Lung (tissue), 12 donors: ENCODE results near the gene FGD5. TPM values are rescaled to one million over a fixed set of nuclear protein-coding genes. Genes with fewer than 3 reads are reported as not detected.

Experiments
- ATAC-seq: fragments of 200-7000 bp; cut with Tn5 transposase; one replicate; pipeline ENCODE4 v1.9.1; 2020; ENCODE audit warnings: moderate number of reproducible peaks; ENCODE audit not compliant: insufficient read depth, low FRiP score
- DNase-seq, 3 donors: peaks; one replicate each; pipeline ENCODE4 v3.0.0-alpha.2; 2013 to 2017
- H3K27ac ChIP-seq, 2 donors: one replicate each; pipeline ENCODE4 v1.5.1; 2013; ENCODE audit warnings: mild to moderate bottlenecking in 2 of 2, moderate library complexity in 2 of 2, control low read depth in 1 of 2, inconsistent platforms in 1 of 2, low read depth in 1 of 2, low read length in 1 of 2
- H3K27me3 ChIP-seq, 3 donors: one replicate each; pipeline ENCODE4 v1.5.1; 2013; ENCODE audit warnings: low read length in 2 of 3; ENCODE audit not compliant: control insufficient read depth in 3 of 3, insufficient read depth in 3 of 3
- H3K36me3 ChIP-seq, 4 donors: one replicate each; pipeline ENCODE4 v1.5.1; 2013; ENCODE audit warnings: low read length in 4 of 4, mild to moderate bottlenecking in 1 of 4, moderate library complexity in 1 of 4; ENCODE audit not compliant: control insufficient read depth in 4 of 4, insufficient read depth in 4 of 4
- H3K4me1 ChIP-seq, 5 donors: one replicate each; pipeline ENCODE4 v1.5.1; 2013; ENCODE audit warnings: low read length in 5 of 5, mild to moderate bottlenecking in 2 of 5, moderate library complexity in 1 of 5; ENCODE audit not compliant: control insufficient read depth in 5 of 5, insufficient read depth in 5 of 5
- H3K4me3 ChIP-seq: one replicate; pipeline ENCODE4 v1.5.1; 2013; ENCODE audit warnings: mild to moderate bottlenecking, control low read depth, moderate library complexity
- H3K9ac ChIP-seq, 2 donors: one replicate each; pipeline ENCODE4 v1.5.1; 2013; ENCODE audit warnings: low read length in 2 of 2, control low read depth in 1 of 2; ENCODE audit not compliant: insufficient read depth in 1 of 2
- H3K9me3 ChIP-seq, 4 donors: one replicate each; pipeline ENCODE4 v1.5.1; 2013; ENCODE audit warnings: low read length in 3 of 4, mild to moderate bottlenecking in 1 of 4, moderate library complexity in 1 of 4; ENCODE audit not compliant: control insufficient read depth in 4 of 4, insufficient read depth in 3 of 4
- WGBS, 2 donors: extraction: QIAGEN DNeasy Blood & Tissue Kit; methylation state at CpG; one replicate each; pipeline ENCODE4 v1.1.7; 2013; 5-methylcytosine and 5-hydroxymethylcytosine counted together
- polyA plus RNA-seq, 2 donors: library from polyadenylated mRNA; stranded (reverse); fragments of 200-250 nt; gene quantifications; one replicate each; pipeline ENCODE4 v1.2.1, GENCODE V29; 2013
- total RNA-seq, 2 donors: library from RNA; depleted of rRNA in 1 of 2; stranded (reverse); fragments of >200 nt in 1 of 2; gene quantifications; one replicate each; pipeline ENCODE4 v1.2.1, GENCODE V29; 2014 to 2021
- TF ChIP-seq, protein P1 (sequence below): IDR thresholded peaks from 2 replicates; pipeline ENCODE4 v1.5.1; 2012; ENCODE audit warnings: mild to moderate bottlenecking; ENCODE audit errors: control extremely low read depth, extremely low read depth
- donor health status: control.
- donor health status: control.
- donor health status: Bipolar disorder and iron deficiency.
- donor health status: healthy.
- donor health status: DM: yes; HTN: yes; CAD: no.

FGD5 gene
- total and polyA plus RNA-seq, 4 donors = 14.6 to 58.5 (median 32.2) TPM

DNA sequence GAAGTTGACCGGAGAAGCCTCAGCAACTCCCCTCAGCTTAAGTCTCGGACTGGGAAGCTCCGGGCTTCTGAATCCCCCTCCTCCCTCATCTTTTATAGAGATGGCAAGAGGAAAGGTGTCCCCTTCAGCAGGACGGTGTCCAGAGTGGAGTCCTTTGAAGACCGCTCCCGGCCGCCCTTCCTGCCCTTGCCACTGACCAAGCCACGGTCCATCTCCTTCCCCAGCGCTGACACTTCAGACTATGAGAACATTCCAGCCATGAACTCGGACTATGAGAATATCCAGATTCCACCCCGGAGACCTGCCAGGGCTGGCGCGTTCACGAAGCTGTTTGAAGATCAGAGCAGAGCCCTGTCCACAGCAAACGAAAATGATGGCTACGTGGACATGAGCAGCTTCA, 2.4 kb downstream of the FGD5 start:
- DNase-seq (no peak), ATAC-seq (no peak)
- Histone ChIP-seq H3K4me1 (peaks cover 0 to 4% (median 2%) of the 10 kb centered on the region in 5 donors), H3K27me3 (peaks cover 0 to 3% (median 0%) of the 10 kb centered on the region in 3 donors), H3K9me3 (no peaks in the 10 kb centered on the region), H3K27ac (peak overlapping the region in 1 of 2 donors; percentile 51), H3K9ac (no peak overlapping the region), H3K36me3 (peaks cover 0 to 14% (median 5%) of the 10 kb centered on the region in 4 donors), H3K4me3 (no peak overlapping the region)
- WGBS, 2 donors = 76 to 85% methylated on average over 16 of the region's 16 CpGs
- TF ChIP-seq, protein P1, sequence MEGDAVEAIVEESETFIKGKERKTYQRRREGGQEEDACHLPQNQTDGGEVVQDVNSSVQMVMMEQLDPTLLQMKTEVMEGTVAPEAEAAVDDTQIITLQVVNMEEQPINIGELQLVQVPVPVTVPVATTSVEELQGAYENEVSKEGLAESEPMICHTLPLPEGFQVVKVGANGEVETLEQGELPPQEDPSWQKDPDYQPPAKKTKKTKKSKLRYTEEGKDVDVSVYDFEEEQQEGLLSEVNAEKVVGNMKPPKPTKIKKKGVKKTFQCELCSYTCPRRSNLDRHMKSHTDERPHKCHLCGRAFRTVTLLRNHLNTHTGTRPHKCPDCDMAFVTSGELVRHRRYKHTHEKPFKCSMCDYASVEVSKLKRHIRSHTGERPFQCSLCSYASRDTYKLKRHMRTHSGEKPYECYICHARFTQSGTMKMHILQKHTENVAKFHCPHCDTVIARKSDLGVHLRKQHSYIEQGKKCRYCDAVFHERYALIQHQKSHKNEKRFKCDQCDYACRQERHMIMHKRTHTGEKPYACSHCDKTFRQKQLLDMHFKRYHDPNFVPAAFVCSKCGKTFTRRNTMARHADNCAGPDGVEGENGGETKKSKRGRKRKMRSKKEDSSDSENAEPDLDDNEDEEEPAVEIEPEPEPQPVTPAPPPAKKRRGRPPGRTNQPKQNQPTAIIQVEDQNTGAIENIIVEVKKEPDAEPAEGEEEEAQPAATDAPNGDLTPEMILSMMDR = no peak

DNA sequence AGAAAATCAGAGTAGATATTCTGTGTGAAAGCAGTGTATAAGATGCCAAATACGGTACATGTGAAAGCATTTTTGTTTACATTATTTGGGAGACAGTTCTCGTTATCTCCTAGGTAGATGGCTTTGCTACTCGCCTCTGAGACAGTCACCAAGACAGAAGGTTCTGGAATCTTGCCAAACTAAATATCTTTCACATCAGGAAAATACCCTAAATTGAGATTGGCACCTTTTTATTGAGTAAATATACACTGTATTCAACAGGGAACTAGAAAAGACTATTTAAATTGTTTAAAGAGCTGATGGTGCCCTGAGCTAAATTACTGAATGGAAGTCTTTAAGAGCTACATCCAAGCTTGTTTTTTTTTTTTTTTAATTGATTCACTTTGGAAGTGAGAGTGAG, 3.4 kb downstream of the FGD5 start:
- DNase-seq (no peak), ATAC-seq (no peak)
- H3K4me1 ChIP-seq = peaks cover 0 to 4% (median 2%) of the 10 kb centered on the region in 5 donors
- H3K9me3 ChIP-seq = no peaks in the 10 kb centered on the region
- peaks cover 0 to 14% (median 6%) of the 10 kb centered on the region in 4 donors for H3K36me3 ChIP-seq
- peaks cover 0 to 5% (median 0%) of the 10 kb centered on the region in 3 donors for H3K27me3 ChIP-seq
- WGBS, 2 donors = 57 to 71% methylated on average over 3 of the region's 3 CpGs
- no peak overlapping the region for H3K9ac ChIP-seq
- H3K27ac ChIP-seq = no peak overlapping the region
- TF ChIP-seq, protein P1 = no peak
- H3K4me3 ChIP-seq = no peak overlapping the region

DNA sequence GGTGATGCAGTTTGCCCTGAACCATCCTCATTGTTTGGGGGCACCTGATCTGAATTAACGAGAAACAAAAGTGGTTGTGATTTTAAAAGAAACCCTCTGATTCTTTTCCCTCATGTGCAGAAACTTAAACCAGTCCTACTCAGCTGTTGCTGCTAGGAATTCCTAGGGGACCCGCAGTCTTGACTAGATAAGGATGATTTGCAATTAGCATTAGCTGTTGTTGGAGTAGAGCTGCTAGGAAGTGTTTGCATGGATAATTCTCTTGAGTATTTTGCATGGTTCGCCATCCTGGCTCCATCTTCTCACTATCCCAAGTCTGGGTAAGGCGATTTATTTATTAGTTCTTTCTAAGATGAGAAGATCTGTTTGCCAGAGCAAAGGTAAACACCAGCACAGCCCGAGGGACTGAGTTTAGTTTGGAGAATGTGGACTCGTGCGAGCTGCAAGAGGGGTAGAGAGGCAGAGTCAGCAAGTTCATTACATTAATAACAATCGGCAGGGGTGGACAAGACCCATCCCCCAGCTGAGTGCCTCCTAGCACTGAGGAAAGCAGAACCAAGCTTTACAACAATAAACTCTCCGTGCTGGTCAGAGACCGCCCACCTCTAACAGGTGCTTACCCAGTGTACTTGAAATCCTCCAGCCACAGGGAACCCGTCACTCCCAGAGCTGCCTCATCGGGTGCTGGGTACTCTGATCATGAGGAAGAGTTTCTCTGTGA, 4.1 kb downstream of the FGD5 start:
- Histone ChIP-seq H3K4me1 (peaks cover 0 to 4% (median 3%) of the 10 kb centered on the region in 5 donors), H3K9me3 (no peaks in the 10 kb centered on the region), H3K9ac (no peak overlapping the region), H3K27me3 (peaks cover 0 to 5% (median 0%) of the 10 kb centered on the region in 3 donors), H3K36me3 (peaks cover 0 to 14% (median 6%) of the 10 kb centered on the region in 4 donors), H3K4me3 (no peak overlapping the region), H3K27ac (peak overlapping the region in 1 of 2 donors; percentile 21)
- no peak for ATAC-seq
- no peak for DNase-seq
- WGBS, 2 donors = 32 to 45% methylated on average over 12 of the region's 12 CpGs
- TF ChIP-seq, protein P1 = no peak
